SK-N-MC (cell line): Measurements from ENCODE around the gene ST6GALNAC3.
A peak's percentile ranks its signal among the peaks of the same experiment; 100 is the strongest.

Experiments used
- DNase-seq: peaks from one replicate; pipeline ENCODE4 v3.0.0-alpha.2; 2011; ENCODE audit warnings: low read depth, low spot score
- H3K27ac ChIP-seq: fragments of 200-600 bp; sonication (generic); 2 replicates; pipeline ENCODE4 v1.5.1; 2016; ENCODE audit warnings: mixed run types
- H3K36me3 ChIP-seq: fragments of 200-600 bp; sonication (generic); 2 replicates; pipeline ENCODE4 v1.6.1; 2017; ENCODE audit warnings: antibody characterized with exemption, low read length, mixed read lengths; ENCODE audit not compliant: insufficient read depth
- H3K4me3 ChIP-seq: fragments of 200-600 bp; sonication (generic); 2 replicates; pipeline ENCODE4 v1.5.1; 2016
- H3K9ac ChIP-seq: fragments of 200-600 bp; sonication (generic); 2 replicates; pipeline ENCODE4 v1.8.0; 2017; ENCODE audit warnings: mixed run types, mixed read lengths; ENCODE audit not compliant: insufficient read length
- H3K9me3 ChIP-seq: fragments of 200-600 bp; sonication (generic); 2 replicates; pipeline ENCODE4 v1.6.1; 2017; ENCODE audit warnings: low read depth, mild to moderate bottlenecking, antibody characterized with exemption, low read length, moderate library complexity, mixed read lengths
- EZH2 ChIP-seq: fragments of 200-600 bp; sonication (generic); IDR thresholded peaks from one replicate; pipeline ENCODE4 v1.6.1; 2017; ENCODE audit warnings: antibody characterized with exemption
- FOXP2 ChIP-seq: optimal IDR thresholded peaks from 2 replicates; pipeline ENCODE3; 2011; ENCODE audit warnings: mild to moderate bottlenecking, moderate library complexity; ENCODE audit not compliant: insufficient read depth; ENCODE audit errors: extremely low read length, control extremely low read depth
- POLR2AphosphoS5 ChIP-seq: IDR thresholded peaks from 2 replicates; pipeline ENCODE4 v1.6.1; 2012; ENCODE audit warnings: mild to moderate bottlenecking, low read depth, low read length, borderline replicate concordance

The ST6GALNAC3 gene

DNA sequence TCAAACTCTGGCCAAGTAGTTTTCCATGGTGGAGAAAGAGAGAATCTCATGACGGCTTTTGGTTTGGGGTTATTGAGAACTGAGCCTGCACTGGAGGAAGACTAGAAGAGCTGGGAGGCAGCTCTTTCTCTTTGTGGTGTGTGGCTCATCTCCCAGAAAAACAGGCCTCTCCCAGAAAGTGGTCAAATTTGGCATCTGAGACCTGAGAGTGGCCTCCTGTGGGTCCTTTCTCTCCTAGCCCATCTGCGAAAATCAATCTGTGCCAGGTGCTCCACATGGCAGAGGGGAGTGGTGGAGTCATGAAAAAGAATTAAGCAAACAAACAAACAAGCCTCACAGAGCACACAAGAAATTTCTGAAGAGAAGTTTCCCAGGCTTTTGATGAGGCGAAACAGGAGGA, 305.0 kb downstream of the ST6GALNAC3 start:
- TF ChIP-seq FOXP2 (no peak), EZH2 (no peak), POLR2AphosphoS5 (no peak)
- DNase-seq, result no peak
- H3K27ac ChIP-seq, result no peak overlapping the region
- no peak overlapping the region for H3K4me3 ChIP-seq
- no peak overlapping the region for H3K9ac ChIP-seq
- H3K36me3 ChIP-seq, result no peaks in the 10 kb centered on the region
- no peaks in the 10 kb centered on the region for H3K9me3 ChIP-seq

DNA sequence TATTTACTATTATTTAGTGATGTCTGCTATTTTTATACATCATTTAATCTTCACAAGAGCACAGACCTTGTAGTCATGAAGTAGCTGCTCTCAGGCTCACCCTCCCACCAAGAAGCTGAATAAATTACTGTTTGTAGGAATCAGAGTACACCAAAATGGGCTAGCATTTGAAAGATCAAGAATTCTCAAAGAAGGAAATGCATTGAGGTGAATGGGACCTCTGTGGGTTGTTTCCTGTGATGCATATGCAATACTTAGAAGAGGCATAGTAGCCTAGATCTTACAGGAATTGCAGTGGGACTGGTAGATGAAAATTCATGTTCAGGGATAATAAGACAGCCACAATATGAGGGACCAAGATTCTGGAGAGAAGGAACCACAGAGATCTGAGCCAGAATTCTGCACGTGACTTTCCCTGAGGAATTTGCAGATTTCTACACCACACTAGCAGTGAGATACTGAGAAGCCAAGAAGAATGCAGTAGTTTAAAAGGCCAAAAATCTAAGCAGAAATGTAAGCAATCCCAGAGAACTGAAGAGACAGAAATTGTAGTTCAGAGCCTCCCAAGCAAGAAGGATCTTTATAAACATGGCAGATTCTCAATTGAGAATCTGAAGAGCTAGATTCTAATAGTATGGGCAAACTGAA, 307.0 kb downstream of the ST6GALNAC3 start:
- Histone ChIP-seq H3K4me3 (no peak overlapping the region), H3K9ac (no peak overlapping the region), H3K36me3 (no peaks in the 10 kb centered on the region), H3K9me3 (no peaks in the 10 kb centered on the region), H3K27ac (no peak overlapping the region)
- no peak for DNase-seq
- TF ChIP-seq EZH2 (no peak), FOXP2 (no peak), POLR2AphosphoS5 (no peak)

DNA sequence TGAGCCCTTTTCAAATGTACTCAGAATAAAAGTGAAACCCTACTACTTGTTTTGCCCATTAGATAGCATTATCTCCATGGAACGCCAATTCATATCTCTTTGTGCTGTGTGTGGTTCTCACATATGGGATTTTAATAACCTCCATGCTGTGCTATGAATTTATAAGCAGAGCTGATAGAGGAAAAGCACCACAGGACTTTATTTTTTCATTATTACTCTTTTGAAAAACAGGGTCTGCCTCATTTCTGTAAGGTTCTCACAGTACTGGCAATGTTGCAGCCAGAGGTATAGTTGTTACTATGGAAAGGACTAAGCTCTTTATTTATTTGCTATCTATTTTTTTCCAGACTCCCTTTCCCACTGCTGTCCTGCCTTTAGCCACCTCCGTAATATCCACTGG, 313.7 kb downstream of the ST6GALNAC3 start:
- peak overlapping the region; percentile 74 for H3K27ac ChIP-seq
- peak overlapping the region; percentile 28 for H3K4me3 ChIP-seq
- no peaks in the 10 kb centered on the region for H3K9me3 ChIP-seq
- TF ChIP-seq POLR2AphosphoS5, result no peak
- no peak for TF ChIP-seq FOXP2
- TF ChIP-seq EZH2, result no peak
- DNase-seq, result peak; percentile 61
- no peak overlapping the region for H3K9ac ChIP-seq
- no peaks in the 10 kb centered on the region for H3K36me3 ChIP-seq

DNA sequence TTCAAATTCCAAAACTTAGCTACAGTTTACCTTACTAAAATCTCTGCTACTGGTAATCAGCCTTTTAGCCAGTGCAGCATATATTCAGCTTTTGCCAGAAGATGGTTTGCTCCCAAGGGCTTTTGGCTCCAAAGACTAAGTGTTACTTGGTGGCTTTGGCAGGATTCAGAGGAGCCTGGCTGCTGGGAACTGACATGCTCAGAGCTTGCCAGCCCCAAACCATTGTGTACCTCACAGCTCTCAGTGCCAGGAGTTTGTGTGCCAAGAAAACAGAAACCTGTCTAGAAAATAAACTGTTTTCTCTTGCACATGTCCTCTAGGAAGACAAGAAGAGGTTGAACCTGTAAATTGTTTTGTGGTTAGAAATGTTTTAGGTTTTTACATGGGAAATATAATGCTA, 315.9 kb downstream of the ST6GALNAC3 start:
- no peak overlapping the region for H3K9ac ChIP-seq
- H3K4me3 ChIP-seq, result no peak overlapping the region
- no peaks in the 10 kb centered on the region for H3K9me3 ChIP-seq
- no peak for DNase-seq
- TF ChIP-seq FOXP2, result no peak
- no peak for TF ChIP-seq EZH2
- TF ChIP-seq POLR2AphosphoS5, result no peak
- H3K36me3 ChIP-seq, result no peaks in the 10 kb centered on the region
- peak overlapping the region; percentile 11; the same call in 1 of the 2 replicates for H3K27ac ChIP-seq

DNA sequence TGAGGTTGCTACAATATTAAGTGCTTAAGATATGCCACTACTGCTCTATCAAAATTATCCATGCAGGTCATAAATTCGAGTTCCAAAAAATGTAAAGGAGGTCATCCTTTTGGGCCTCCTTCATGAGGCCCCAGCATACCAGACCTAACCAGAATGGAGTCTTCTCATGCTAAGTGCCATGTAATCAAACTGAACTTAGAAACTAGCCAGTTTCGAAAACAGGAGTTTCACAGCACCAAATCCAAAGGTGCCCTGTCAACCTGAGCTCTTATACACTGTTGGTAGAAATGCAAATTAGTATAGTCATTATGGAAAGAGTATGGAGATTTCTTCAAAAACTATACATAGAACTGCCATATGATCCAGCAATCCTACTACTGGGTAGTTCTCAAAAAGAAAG, 320.5 kb downstream of the ST6GALNAC3 start:
- Histone ChIP-seq H3K36me3 (no peaks in the 10 kb centered on the region), H3K9me3 (no peaks in the 10 kb centered on the region), H3K27ac (no peak overlapping the region), H3K4me3 (no peak overlapping the region), H3K9ac (no peak overlapping the region)
- DNase-seq, result no peak
- no peak for TF ChIP-seq EZH2
- no peak for TF ChIP-seq FOXP2
- TF ChIP-seq POLR2AphosphoS5, result no peak

DNA sequence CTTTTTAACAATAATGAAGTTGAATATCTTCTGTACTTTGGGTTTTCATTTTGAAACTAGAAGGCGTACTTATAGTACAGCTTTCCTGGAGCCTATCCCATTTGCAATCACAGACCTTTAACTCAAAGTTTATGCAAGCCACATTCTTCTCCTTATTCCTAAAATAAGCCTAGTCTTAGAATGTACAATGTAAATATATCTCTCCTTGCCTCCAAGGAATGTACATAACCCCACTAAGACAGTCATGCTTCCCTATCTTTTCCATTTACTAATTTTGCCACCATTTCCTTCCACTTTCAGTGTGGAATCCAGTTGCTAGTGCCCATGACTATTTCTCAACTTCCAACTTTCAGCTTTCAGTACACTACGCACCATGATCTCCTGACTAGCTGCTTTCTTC, 327.6 kb downstream of the ST6GALNAC3 start:
- DNase-seq, result no peak
- no peak for TF ChIP-seq FOXP2
- no peak for TF ChIP-seq POLR2AphosphoS5
- TF ChIP-seq EZH2, result no peak
- H3K4me3 ChIP-seq, result no peak overlapping the region
- no peak overlapping the region for H3K27ac ChIP-seq
- no peak overlapping the region for H3K9ac ChIP-seq
- H3K9me3 ChIP-seq, result no peaks in the 10 kb centered on the region
- no peaks in the 10 kb centered on the region for H3K36me3 ChIP-seq

DNA sequence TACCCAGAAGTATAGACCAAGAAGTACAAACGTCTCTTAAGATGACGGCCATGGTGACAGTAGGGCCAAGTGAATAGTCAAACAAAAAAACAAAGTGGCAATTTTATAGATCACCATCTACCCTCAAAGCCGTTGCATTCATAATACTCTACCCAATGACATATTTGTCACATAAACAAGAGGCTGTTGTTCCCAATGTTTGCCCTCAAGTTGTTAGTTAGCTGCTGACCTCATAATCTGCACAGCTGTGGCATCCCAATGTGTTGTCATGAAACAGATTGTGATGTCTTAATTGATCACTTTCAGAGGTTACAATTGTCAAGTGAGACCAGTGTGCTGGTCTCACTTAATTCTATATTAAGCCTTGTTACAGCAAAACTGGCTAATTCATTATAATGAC, 333.8 kb downstream of the ST6GALNAC3 start:
- no peak for DNase-seq
- TF ChIP-seq EZH2 (no peak), FOXP2 (no peak), POLR2AphosphoS5 (no peak)
- Histone ChIP-seq H3K27ac (no peak overlapping the region), H3K4me3 (no peak overlapping the region), H3K36me3 (no peaks in the 10 kb centered on the region), H3K9me3 (no peaks in the 10 kb centered on the region), H3K9ac (no peak overlapping the region)

DNA sequence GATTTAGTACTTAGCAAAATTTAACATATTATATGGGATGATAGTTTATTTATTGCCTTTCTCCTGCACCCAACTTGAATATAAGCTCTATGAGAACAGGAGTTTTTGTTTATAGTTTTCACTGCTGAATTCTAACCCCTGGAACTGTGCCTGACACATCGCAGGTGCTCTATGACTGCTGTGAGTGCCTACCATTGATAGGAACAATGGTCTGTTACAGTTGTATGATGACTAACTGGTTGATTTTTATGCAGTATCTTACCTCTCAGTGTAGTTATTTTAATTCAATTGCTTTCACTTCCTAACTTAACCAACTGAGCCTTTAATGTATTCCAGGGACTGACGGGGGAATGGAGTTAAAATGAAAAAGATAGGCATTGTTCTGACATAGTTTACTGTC, 336.0 kb downstream of the ST6GALNAC3 start:
- TF ChIP-seq EZH2 (no peak), POLR2AphosphoS5 (no peak), FOXP2 (no peak)
- no peak overlapping the region for H3K9ac ChIP-seq
- H3K4me3 ChIP-seq, result no peak overlapping the region
- no peak overlapping the region for H3K27ac ChIP-seq
- H3K9me3 ChIP-seq, result no peaks in the 10 kb centered on the region
- no peaks in the 10 kb centered on the region for H3K36me3 ChIP-seq
- DNase-seq, result no peak

DNA sequence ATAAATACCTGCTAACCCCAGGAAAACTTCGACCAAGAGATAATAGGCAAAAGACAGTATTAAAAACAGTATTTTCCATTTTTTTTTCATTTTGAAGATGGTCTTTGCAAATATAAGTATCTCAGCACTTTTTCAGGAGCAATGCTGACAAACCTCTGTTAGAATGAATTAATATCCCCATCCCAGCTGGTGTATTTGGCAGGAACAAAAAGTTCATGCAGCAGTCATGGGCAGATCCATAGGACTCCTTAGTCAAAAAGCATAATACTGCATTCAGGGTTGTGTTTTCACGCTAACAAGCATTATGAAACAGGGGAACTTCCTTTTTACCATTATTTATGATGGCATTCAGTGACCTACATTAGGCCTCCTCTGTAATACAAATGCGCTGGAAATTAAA, 344.0 kb downstream of the ST6GALNAC3 start:
- Histone ChIP-seq H3K4me3 (no peak overlapping the region), H3K27ac (no peak overlapping the region), H3K9me3 (no peaks in the 10 kb centered on the region), H3K36me3 (no peaks in the 10 kb centered on the region), H3K9ac (no peak overlapping the region)
- DNase-seq, result no peak
- no peak for TF ChIP-seq POLR2AphosphoS5
- no peak for TF ChIP-seq FOXP2
- TF ChIP-seq EZH2, result no peak
